Panc1 (cell line): ENCODE data around the gene AZGP1.
A peak's percentile ranks its signal among the peaks of the same experiment; 100 is the strongest.

Experiments
- POLR2AphosphoS5 ChIP-seq: IDR thresholded peaks from 2 replicates; pipeline ENCODE4 v1.6.1; 2012; ENCODE audit warnings: mild to moderate bottlenecking, low read depth, low read length, moderate library complexity
- TCF7L2 ChIP-seq: IDR thresholded peaks from 2 replicates; pipeline ENCODE4 v1.6.1; 2011; ENCODE audit warnings: mild to moderate bottlenecking, low read depth, low read length, inconsistent platforms
- TF ChIP-seq, protein P1 (sequence below): fragments of 450-650 bp; IDR thresholded peaks from 2 replicates; pipeline ENCODE4 v1.5.1; 2017; ENCODE audit warnings: mild to moderate bottlenecking

- TF ChIP-seq, protein P1, sequence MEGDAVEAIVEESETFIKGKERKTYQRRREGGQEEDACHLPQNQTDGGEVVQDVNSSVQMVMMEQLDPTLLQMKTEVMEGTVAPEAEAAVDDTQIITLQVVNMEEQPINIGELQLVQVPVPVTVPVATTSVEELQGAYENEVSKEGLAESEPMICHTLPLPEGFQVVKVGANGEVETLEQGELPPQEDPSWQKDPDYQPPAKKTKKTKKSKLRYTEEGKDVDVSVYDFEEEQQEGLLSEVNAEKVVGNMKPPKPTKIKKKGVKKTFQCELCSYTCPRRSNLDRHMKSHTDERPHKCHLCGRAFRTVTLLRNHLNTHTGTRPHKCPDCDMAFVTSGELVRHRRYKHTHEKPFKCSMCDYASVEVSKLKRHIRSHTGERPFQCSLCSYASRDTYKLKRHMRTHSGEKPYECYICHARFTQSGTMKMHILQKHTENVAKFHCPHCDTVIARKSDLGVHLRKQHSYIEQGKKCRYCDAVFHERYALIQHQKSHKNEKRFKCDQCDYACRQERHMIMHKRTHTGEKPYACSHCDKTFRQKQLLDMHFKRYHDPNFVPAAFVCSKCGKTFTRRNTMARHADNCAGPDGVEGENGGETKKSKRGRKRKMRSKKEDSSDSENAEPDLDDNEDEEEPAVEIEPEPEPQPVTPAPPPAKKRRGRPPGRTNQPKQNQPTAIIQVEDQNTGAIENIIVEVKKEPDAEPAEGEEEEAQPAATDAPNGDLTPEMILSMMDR, result peak; percentile 43
- TF ChIP-seq POLR2AphosphoS5, result peak; percentile 82
- TF ChIP-seq TCF7L2, result no peak
These were observed 56.6 kb downstream of the AZGP1 start, which contains the start of gene TRIM4 for GRCh38 chr7:99918959-99919813.
